Activated B cell treated with CpG ODN at 0.5 μM for 24 hours (primary cell): ENCODE data around the gene TASP1. TPM values are rescaled to one million over a fixed set of nuclear protein-coding genes. Genes with fewer than 3 reads are reported as not detected.

Experiments
- ATAC-seq: fragments of 200-7000 bp; cut with Tn5 transposase; one replicate; pipeline ENCODE4 v1.10.0; 2021; ENCODE audit warnings: low read depth, mild to moderate bottlenecking, moderate library complexity
- CTCF ChIA-PET: fragments of 350-600 bp; sonication (Branson Sonifier 250); formaldehyde crosslinking; loops from one replicate; lab custom pipeline; 2021; ENCODE audit warnings: antibody characterized with exemption; lab: Charles Lee
- POLR2A ChIA-PET: fragments of 350-600 bp; sonication (Branson Sonifier 250); formaldehyde crosslinking; loops from one replicate; lab custom pipeline; 2021; ENCODE audit warnings: antibody characterized with exemption; lab: Charles Lee
- DNase-seq: peaks from one replicate; pipeline ENCODE4 v3.0.0; 2022
- H3K27ac Mint-ChIP-seq: one replicate; pipeline ENCODE4 v1.8.0; 2020; ENCODE audit warnings: mixed read lengths
- H3K27me3 Mint-ChIP-seq: one replicate; pipeline ENCODE4 v1.8.0; 2021; ENCODE audit warnings: mixed read lengths
- H3K36me3 Mint-ChIP-seq: one replicate; pipeline ENCODE4 v1.8.0; 2021; ENCODE audit warnings: low read depth, mixed read lengths
- H3K4me1 Mint-ChIP-seq: one replicate; pipeline ENCODE4 v1.8.0; 2021; ENCODE audit warnings: mixed read lengths
- H3K4me3 Mint-ChIP-seq: one replicate; pipeline ENCODE4 v1.8.0; 2020; ENCODE audit warnings: mild to moderate bottlenecking, mixed read lengths
- H3K9me3 Mint-ChIP-seq: one replicate; pipeline ENCODE4 v1.8.0; 2020; ENCODE audit warnings: mixed read lengths
- intact Hi-C: fragments of 100-400 bp; cut with micrococcal nuclease; formaldehyde crosslinking; loops from one replicate; pipeline ENCODE4 v1.15.1; 2024
- total RNA-seq: library from RNA; stranded (reverse); gene quantifications from 2 replicates; pipeline ENCODE4 v1.2.3, GENCODE V29; 2022
- TF ChIP-seq, protein P1 (sequence below): fragments of 200-600 bp; IDR thresholded peaks from one replicate; pipeline ENCODE4 v1.8.0; 2022; ENCODE audit warnings: antibody characterized with exemption, mild to moderate bottlenecking

TASP1 gene
- total RNA-seq, 1 donor from 2014 or later = 20.6 TPM

DNA sequence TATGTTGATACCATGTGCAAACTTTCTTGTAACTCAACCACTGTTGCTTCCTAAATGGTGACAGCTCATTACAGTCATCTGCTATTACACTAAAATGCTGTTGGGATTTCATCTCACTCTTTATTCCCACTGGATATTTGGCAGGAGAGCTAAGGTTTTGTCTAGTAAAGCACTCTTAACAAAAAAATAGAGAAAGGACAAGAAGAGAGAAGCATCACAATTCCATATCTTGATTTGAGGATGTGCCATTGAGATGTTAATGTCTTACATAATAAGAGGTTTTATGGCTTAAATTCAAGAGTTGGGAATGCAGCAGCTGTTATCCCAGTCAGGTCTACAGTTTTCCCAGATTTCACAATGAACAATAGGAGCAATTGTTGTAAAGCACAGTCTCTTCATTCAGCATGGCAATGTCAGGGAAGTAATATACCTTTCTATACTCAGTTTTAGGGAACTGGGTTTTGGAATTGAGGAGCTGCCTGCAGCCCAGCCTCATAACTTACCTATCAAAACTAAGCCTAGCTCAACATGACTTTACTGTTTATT, 282.7 kb downstream of the TASP1 start:
- Mint-ChIP-seq H3K4me3 (no peak overlapping the region), H3K9me3 (no peaks in the 10 kb centered on the region), H3K36me3 (no peaks in the 10 kb centered on the region), H3K27ac (no peak overlapping the region), H3K4me1 (no peaks in the 10 kb centered on the region), H3K27me3 (no peaks in the 10 kb centered on the region)
- TF ChIP-seq, protein P1, sequence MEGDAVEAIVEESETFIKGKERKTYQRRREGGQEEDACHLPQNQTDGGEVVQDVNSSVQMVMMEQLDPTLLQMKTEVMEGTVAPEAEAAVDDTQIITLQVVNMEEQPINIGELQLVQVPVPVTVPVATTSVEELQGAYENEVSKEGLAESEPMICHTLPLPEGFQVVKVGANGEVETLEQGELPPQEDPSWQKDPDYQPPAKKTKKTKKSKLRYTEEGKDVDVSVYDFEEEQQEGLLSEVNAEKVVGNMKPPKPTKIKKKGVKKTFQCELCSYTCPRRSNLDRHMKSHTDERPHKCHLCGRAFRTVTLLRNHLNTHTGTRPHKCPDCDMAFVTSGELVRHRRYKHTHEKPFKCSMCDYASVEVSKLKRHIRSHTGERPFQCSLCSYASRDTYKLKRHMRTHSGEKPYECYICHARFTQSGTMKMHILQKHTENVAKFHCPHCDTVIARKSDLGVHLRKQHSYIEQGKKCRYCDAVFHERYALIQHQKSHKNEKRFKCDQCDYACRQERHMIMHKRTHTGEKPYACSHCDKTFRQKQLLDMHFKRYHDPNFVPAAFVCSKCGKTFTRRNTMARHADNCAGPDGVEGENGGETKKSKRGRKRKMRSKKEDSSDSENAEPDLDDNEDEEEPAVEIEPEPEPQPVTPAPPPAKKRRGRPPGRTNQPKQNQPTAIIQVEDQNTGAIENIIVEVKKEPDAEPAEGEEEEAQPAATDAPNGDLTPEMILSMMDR = no peak
- CTCF ChIA-PET = no interaction called here
- POLR2A ChIA-PET = no interaction called here
- intact Hi-C loops = no loop called here
- ATAC-seq = no peak
- DNase-seq = no peak

DNA sequence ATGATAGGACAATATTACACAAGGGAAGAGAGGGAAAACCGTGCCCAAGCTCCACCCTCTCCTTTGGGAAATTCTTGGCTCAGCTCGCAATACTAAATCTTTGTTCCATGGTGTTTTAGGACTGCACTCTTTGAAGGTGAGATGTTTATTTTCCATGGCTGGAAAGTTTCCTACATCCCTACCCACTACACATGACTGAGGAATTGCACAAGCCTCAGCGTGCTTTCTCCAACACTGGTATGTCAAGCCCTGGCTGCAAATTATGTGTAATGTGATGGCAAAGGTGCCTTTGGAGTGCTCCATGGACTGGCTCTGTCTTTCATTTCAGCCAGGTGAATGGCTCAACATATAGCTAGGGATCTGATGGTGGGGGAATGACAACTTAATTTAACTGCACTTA, 283.3 kb downstream of the TASP1 start:
- H3K9me3 Mint-ChIP-seq = no peaks in the 10 kb centered on the region
- POLR2A ChIA-PET = no interaction called here
- TF ChIP-seq, protein P1 = no peak

DNA sequence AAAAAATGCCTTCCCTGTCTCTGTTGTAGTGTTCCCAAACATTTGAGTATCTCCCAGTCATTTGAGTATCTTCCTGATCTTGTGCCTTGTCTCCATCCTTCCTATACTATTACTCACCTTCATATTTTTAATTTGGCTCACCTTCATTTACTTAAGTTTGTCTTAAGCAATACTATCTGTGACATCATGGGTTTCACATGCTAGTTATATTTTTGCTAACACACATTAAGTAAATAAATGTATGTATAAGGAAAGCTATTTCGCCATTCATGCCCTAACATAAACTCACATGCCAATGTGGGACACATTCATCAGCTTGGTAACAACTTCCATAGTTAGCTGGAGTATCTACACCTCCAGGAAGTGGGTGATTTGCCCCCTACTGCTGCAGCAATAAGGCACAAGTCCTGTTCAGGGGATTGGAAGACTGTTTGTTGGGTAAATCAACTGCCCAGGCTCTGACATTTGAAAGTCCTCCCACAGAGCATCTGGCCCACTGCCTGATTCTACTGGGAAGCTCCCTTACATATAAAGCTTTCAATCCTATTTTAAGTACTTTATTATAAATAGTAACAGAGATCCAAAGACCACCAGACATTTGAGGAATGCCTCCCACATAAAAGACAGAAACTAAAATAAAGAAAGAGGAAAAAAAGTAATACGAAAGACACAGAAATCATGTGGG, 285.3 kb downstream of the TASP1 start:
- TF ChIP-seq, protein P1 = no peak
- intact Hi-C loops = no loop called here
- ChIA-PET CTCF (no interaction called here), POLR2A (no interaction called here)
- no peaks in the 10 kb centered on the region for H3K27me3 Mint-ChIP-seq
- no peak overlapping the region for H3K4me3 Mint-ChIP-seq
- H3K36me3 Mint-ChIP-seq = no peaks in the 10 kb centered on the region
- H3K9me3 Mint-ChIP-seq = no peaks in the 10 kb centered on the region
- no peak for DNase-seq
- ATAC-seq = no peak
- H3K27ac Mint-ChIP-seq = no peak overlapping the region
- no peaks in the 10 kb centered on the region for H3K4me1 Mint-ChIP-seq

More for the DNA sequence above, 283.3 kb downstream of the TASP1 start:
- no peak for ATAC-seq
- Mint-ChIP-seq H3K4me1 (no peaks in the 10 kb centered on the region), H3K4me3 (no peak overlapping the region), H3K36me3 (no peaks in the 10 kb centered on the region), H3K27ac (no peak overlapping the region), H3K27me3 (no peaks in the 10 kb centered on the region)
- no peak for DNase-seq
- CTCF ChIA-PET = no interaction called here
- intact Hi-C loops = no loop called here

DNA sequence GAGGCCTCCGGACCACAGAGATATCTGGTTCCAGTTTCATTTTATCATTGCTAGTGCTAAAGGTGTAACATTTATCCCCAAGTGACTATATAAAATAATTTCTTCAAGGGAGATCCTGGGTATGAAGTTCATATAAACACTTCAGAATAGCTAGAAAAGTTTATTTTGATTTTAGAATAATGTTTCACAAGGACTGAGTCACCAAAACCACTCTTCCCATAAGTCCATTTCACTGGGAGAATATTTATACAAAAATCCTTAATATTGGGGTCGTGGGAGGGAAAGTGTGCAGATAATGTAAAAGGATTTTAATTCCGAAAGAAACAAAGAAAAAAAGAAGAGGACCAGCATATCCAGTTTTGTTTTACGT, 289.5 kb downstream of the TASP1 start:
- Mint-ChIP-seq H3K27ac (no peak overlapping the region), H3K4me3 (no peak overlapping the region), H3K4me1 (no peaks in the 10 kb centered on the region), H3K9me3 (no peaks in the 10 kb centered on the region), H3K27me3 (no peaks in the 10 kb centered on the region), H3K36me3 (no peaks in the 10 kb centered on the region)
- intact Hi-C loops = no loop called here
- CTCF ChIA-PET = no interaction called here
- TF ChIP-seq, protein P1 = no peak
- ATAC-seq (no peak), DNase-seq (no peak)
- POLR2A ChIA-PET = no interaction called here

DNA sequence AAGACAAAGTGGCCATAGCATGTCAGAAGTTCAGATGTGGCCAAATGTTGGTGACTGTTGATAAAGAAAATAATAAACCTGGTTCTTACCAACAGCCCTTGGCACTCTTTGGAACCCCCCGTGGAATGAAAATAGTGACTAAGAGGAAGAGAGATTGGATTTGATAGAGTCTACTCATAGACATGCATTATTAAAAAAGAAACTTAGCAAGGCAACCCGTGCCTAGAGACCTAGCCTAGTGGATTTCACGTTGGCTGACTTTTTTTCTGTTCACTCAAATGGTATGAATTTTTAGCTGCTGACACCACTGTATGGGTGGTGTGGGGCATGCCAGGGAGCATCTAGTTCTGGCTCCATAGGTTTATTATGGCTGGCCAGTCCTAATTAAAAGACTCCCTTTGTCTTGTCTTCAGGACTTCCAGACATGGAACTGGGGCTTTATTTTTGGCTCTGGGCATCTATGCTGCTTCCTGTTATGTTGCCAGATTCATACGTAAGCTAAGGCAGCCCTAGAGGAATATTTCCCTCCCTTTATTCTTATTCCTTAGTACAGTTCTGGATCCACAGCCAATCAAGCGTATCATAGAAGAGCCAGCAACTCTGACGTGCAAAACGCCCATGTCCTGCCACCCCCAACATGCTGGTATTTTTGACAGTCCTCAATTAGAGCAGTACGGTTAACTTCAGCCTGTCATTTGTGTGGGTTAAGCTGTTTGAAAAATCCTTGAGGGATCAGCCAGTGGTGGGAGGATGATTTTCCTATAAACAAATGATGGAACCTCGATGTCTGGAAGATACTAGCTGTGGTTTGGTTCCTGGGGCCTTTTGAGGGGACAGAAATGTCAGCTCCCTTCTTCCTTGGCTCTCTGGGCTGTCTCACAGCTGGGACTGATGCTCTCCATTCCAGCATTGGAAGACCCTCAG, 290.2 kb downstream of the TASP1 start:
- Mint-ChIP-seq H3K4me1 (no peaks in the 10 kb centered on the region), H3K27me3 (peaks cover 3% of the 10 kb centered on the region), H3K9me3 (no peaks in the 10 kb centered on the region), H3K27ac (no peak overlapping the region), H3K36me3 (no peaks in the 10 kb centered on the region), H3K4me3 (no peak overlapping the region)
- ChIA-PET POLR2A (no interaction called here), CTCF (no interaction called here)
- intact Hi-C loops = no loop called here
- TF ChIP-seq, protein P1 = no peak
- no peak for ATAC-seq
- no peak for DNase-seq
